GM23338 (cell line): ENCODE results near the gene MTPN. TPM values are rescaled to one million over a fixed set of nuclear protein-coding genes. Genes with fewer than 3 reads are reported as not detected.

Source experiments
- ATAC-seq: fragments of 200-7000 bp; cut with Tn5 transposase; 3 replicates; pipeline ENCODE4 v1.9.1; 2020
- DNase-seq: peaks from one replicate; pipeline ENCODE4 v3.0.0-alpha.2; 2015; ENCODE audit warnings: low spot score
- H2AFZ ChIP-seq: fragments of 200-600 bp; sonication (generic); 2 replicates; pipeline ENCODE4 v1.8.0; 2016; ENCODE audit warnings: antibody characterized with exemption, mild to moderate bottlenecking, moderate library complexity
- H3F3A ChIP-seq: fragments of 200-600 bp; sonication (generic); replicated peaks from 2 replicates; pipeline ENCODE4 v1.8.0; 2017; ENCODE audit warnings: antibody characterized with exemption, mixed run types, low read depth
- H3K27ac ChIP-seq: fragments of 200-600 bp; sonication (generic); 2 replicates; pipeline ENCODE4 v1.6.1; 2016; ENCODE audit warnings: low read depth
- H3K27me3 ChIP-seq: fragments of 200-600 bp; sonication (generic); 2 replicates; pipeline ENCODE4 v1.8.0; 2016; ENCODE audit warnings: mild to moderate bottlenecking, mixed run types, moderate library complexity; ENCODE audit not compliant: insufficient read depth
- H3K36me3 ChIP-seq: fragments of 200-600 bp; sonication (generic); 2 replicates; pipeline ENCODE4 v1.8.0; 2016; ENCODE audit warnings: mild to moderate bottlenecking; ENCODE audit not compliant: insufficient read depth
- H3K4me1 ChIP-seq: fragments of 200-600 bp; sonication (generic); 2 replicates; pipeline ENCODE4 v1.8.0; 2016; ENCODE audit warnings: mild to moderate bottlenecking, moderate library complexity; ENCODE audit not compliant: insufficient read depth
- H3K4me2 ChIP-seq: fragments of 200-600 bp; sonication (generic); 2 replicates; pipeline ENCODE4 v1.7.1; 2017; ENCODE audit warnings: mixed run types
- H3K4me3 ChIP-seq: fragments of 200-600 bp; sonication (generic); 2 replicates; pipeline ENCODE4 v1.6.1; 2016; ENCODE audit warnings: mixed run types
- H3K79me2 ChIP-seq: fragments of 200-600 bp; sonication (generic); replicated peaks from 2 replicates; pipeline ENCODE4 v1.8.0; 2017; ENCODE audit warnings: mild to moderate bottlenecking; ENCODE audit not compliant: insufficient read depth
- H3K9me2 ChIP-seq: fragments of 200-600 bp; sonication (generic); 2 replicates; pipeline ENCODE4 v1.8.0; 2017; ENCODE audit not compliant: insufficient read depth
- H4K20me1 ChIP-seq: fragments of 200-600 bp; sonication (generic); replicated peaks from 2 replicates; pipeline ENCODE4 v1.8.0; 2017; ENCODE audit warnings: mild to moderate bottlenecking; ENCODE audit not compliant: insufficient read depth
- H3K27ac Mint-ChIP-seq: 2 replicates; pipeline ENCODE4 v1.8.0; 2020; ENCODE audit warnings: inconsistent platforms, mild to moderate bottlenecking, moderate library complexity, mixed read lengths
- H3K27me3 Mint-ChIP-seq: 3 replicates; pipeline ENCODE4 v1.8.0; 2022; ENCODE audit warnings: low read depth, mild to moderate bottlenecking, moderate library complexity, mixed read lengths, inconsistent platforms; ENCODE audit not compliant: insufficient read depth, poor library complexity
- H3K36me3 Mint-ChIP-seq: 3 replicates; pipeline ENCODE4 v1.8.0; 2021; ENCODE audit warnings: low read depth, mild to moderate bottlenecking, inconsistent platforms, moderate library complexity, mixed read lengths
- H3K4me1 Mint-ChIP-seq: 3 replicates; pipeline ENCODE4 v1.8.0; 2020; ENCODE audit warnings: mild to moderate bottlenecking, inconsistent platforms, mixed read lengths
- H3K4me3 Mint-ChIP-seq: 3 replicates; pipeline ENCODE4 v1.8.0; 2021; ENCODE audit warnings: moderate library complexity, mild to moderate bottlenecking, inconsistent platforms, mixed read lengths
- H3K9me3 Mint-ChIP-seq: 3 replicates; pipeline ENCODE4 v1.8.0; 2020; ENCODE audit warnings: moderate library complexity, mild to moderate bottlenecking, inconsistent platforms, mixed read lengths
- CREB1 ChIP-seq: fragments of 250-450 bp; sonication (Bioruptor Pico); IDR thresholded peaks from 2 replicates; pipeline ENCODE4 v1.5.0; 2020; ENCODE audit warnings: low read depth, mild to moderate bottlenecking, moderate library complexity
- CTCF ChIP-seq, 2 experiments: fragments of 200-600 bp in 1 of 2; sonication (generic) in 1 of 2; conservative IDR thresholded peaks; 2 replicates each; pipeline versions ENCODE4 v1.5.1 to v1.6.1; 2016 to 2017; ENCODE audit warnings: antibody characterized with exemption in 2 of 2, low read depth in 2 of 2, mild to moderate bottlenecking in 2 of 2, moderate library complexity in 1 of 2
- ETS1 ChIP-seq: IDR thresholded peaks from 2 replicates; pipeline ENCODE4 v1.6.1; 2016; ENCODE audit warnings: antibody characterized with exemption
- EZH2 ChIP-seq: fragments of 200-600 bp; sonication (generic); IDR thresholded peaks from one replicate; pipeline ENCODE4 v1.8.0; 2017; ENCODE audit warnings: antibody characterized with exemption, mild to moderate bottlenecking, low read depth; ENCODE audit not compliant: unreplicated experiment
- EZH2phosphoT487 ChIP-seq: fragments of 200-600 bp; sonication (generic); IDR thresholded peaks from one replicate; pipeline ENCODE4 v1.8.1; 2018; ENCODE audit warnings: antibody characterized with exemption; ENCODE audit not compliant: unreplicated experiment
- JUNB ChIP-seq: IDR thresholded peaks from one replicate; pipeline ENCODE4 v1.6.1; 2016; ENCODE audit warnings: antibody characterized with exemption; ENCODE audit not compliant: unreplicated experiment
- NANOG ChIP-seq: IDR thresholded peaks from 2 replicates; pipeline ENCODE4 v1.6.1; 2016; ENCODE audit warnings: antibody characterized with exemption, borderline replicate concordance
- POLR2AphosphoS5 ChIP-seq: IDR thresholded peaks from 2 replicates; pipeline ENCODE4 v1.6.1; 2016; ENCODE audit warnings: antibody characterized with exemption, low read depth
- REST ChIP-seq: IDR thresholded peaks from one replicate; pipeline ENCODE4 v1.6.1; 2018; ENCODE audit warnings: antibody characterized with exemption; ENCODE audit not compliant: unreplicated experiment
- STAT1 ChIP-seq: IDR thresholded peaks from one replicate; pipeline ENCODE4 v1.6.1; 2016; ENCODE audit warnings: antibody characterized with exemption; ENCODE audit not compliant: unreplicated experiment
- ZNF114 ChIP-seq: fragments of 250-450 bp; sonication (Bioruptor Pico); IDR thresholded peaks from 2 replicates; pipeline ENCODE4 v1.5.0; 2020; ENCODE audit warnings: mild to moderate bottlenecking, moderate library complexity
- ZNF331 ChIP-seq: fragments of 250-450 bp; sonication (Bioruptor Pico); IDR thresholded peaks from 2 replicates; pipeline ENCODE4 v1.5.0; 2020; ENCODE audit warnings: low read depth, mild to moderate bottlenecking, moderate library complexity
- ZNF462 ChIP-seq: fragments of 250-450 bp; sonication (Bioruptor Pico); IDR thresholded peaks from 2 replicates; pipeline ENCODE4 v1.5.0; 2020; ENCODE audit warnings: mild to moderate bottlenecking, moderate library complexity
- polyA plus RNA-seq: library from polyadenylated mRNA; unstranded; fragments of >200 nt; fragmentation: Nextera tagmentation; extraction: Ambion mirVana; gene quantifications from 2 replicates; pipeline ENCODE4 v1.2.1, GENCODE V29; 2016
- total RNA-seq: library from RNA; depleted of rRNA; stranded (reverse); fragments of >200 nt; shearing (Covaris generic); gene quantifications from 2 replicates; pipeline ENCODE4 v1.2.3, GENCODE V29; 2014

The MTPN gene
- total and polyA plus RNA-seq, 2 experiments from 2014 or later, result 87.7 to 90.3 TPM

GRCh38 chr7:136020556-136020955, 43.4 kb upstream of the MTPN start:
- Histone ChIP-seq H3K79me2 (no peaks in the 10 kb centered on the region), H2AFZ (no peak overlapping the region), H3K27me3 (no peaks in the 10 kb centered on the region), H3K4me1 (no peaks in the 10 kb centered on the region), H3K27ac (no peak overlapping the region), H3K9me2 (no peaks in the 10 kb centered on the region), H3K4me2 (no peak overlapping the region), H4K20me1 (no peaks in the 10 kb centered on the region), H3K36me3 (no peaks in the 10 kb centered on the region), H3F3A (no peaks in the 10 kb centered on the region), H3K4me3 (no peak overlapping the region)
- ATAC-seq (no peak), DNase-seq (no peak)
- TF ChIP-seq REST (no peak), NANOG (no peak), STAT1 (no peak), CTCF (conservative IDR thresholded peaks at IDR 0.05; ENCODE audit: low read depth in 2 of 2) (no peak), EZH2 (no peak), JUNB (no peak), POLR2AphosphoS5 (no peak), CREB1 (CRISPR knock-in tag) (no peak), ZNF114 (CRISPR knock-in tag) (no peak), ZNF331 (CRISPR knock-in tag) (no peak), EZH2phosphoT487 (no peak), ZNF462 (no peak), ETS1 (no peak)
- no peaks in the 10 kb centered on the region for H3K9me3 Mint-ChIP-seq
- no peaks in the 10 kb centered on the region for H3K36me3 Mint-ChIP-seq
- H3K4me1 Mint-ChIP-seq, result no peaks in the 10 kb centered on the region
- H3K27me3 Mint-ChIP-seq, result peaks cover 2% of the 10 kb centered on the region
- no peak overlapping the region for H3K27ac Mint-ChIP-seq
- H3K4me3 Mint-ChIP-seq, result no peak overlapping the region
